GM19463 (cell line): ENCODE data around the gene UCK1.
"Not testable (repeated sequence)": the region's sequence is repeated elsewhere in the genome, so short reads cannot be mapped to it uniquely, and the experiment has no call there.

Source experiments
- ATAC-seq: cut with Tn5 transposase; IDR thresholded peaks from one replicate; pipeline ENCODE4 v1.9.1; 2021; ENCODE audit warnings: mild to moderate bottlenecking, moderate library complexity; ENCODE audit not compliant: unreplicated experiment

UCK1 gene

GRCh38 chr9:131554087-131554842 is 23.2 kb upstream of the UCK1 start:
- ATAC-seq = no peak

DNA sequence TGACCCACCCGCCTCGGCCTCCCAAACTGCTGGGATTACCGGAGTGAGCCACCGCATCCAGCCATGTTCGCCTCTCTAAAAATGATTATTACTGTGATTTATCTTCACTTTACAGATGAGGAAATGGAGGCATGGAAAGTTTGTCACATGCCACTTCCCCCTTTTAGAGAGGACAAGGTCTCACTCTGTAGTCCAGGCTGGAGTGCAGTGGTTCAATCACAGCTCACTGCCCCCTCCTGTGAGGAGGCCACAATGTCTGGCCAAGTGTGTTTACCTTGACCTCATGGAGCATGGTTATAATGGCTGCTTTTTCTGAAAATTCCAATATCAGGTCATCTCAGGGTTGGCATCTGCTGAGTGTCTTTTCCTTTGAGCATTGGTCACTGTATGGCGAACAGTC is 21.0 kb upstream of the UCK1 start:
- no peak for ATAC-seq

DNA sequence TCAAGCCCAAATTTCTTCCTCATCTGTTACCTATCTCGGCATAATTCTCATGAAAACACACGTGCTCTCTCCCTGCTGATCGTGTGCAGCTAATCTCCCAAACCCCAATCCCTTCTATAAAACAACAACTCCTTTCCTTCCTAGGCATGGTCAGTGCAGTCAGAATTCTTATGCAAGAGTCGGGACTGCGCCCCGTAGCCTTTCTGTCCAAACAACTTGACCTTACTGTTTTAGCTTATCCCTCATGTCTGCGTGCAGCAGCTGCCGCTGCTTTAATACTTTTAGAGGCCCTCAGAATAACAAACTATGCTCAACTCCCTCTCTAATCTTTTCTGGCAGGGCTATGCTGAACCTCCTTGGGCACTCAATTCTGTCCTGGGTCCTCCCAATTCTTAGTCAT is 19.4 kb upstream of the UCK1 start:
- not testable (repeated sequence) for ATAC-seq

DNA sequence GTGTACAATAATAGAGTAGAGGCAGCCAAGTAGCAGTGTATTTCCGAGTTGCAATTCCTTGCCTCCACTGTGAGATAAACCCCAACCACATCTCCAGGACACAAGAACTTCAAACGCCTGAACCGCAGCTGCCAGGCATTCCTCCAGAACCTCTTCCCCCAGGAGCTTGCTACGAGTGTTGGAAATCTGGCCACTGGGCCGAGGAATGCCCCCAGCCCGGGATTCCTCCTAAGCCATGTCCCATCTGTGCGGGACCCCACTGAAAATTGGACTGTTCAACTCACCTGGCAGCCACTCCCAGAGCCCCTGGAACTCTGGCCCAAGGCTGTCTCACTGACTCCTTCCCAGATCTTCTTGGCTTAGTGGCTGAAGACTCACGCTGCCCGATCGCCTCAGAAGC is 18.1 kb upstream of the UCK1 start:
- not testable (repeated sequence) for ATAC-seq

- no peak for ATAC-seq
Observed at GRCh38 chr9:131546336-131547084, 15.4 kb upstream of the UCK1 start.

DNA sequence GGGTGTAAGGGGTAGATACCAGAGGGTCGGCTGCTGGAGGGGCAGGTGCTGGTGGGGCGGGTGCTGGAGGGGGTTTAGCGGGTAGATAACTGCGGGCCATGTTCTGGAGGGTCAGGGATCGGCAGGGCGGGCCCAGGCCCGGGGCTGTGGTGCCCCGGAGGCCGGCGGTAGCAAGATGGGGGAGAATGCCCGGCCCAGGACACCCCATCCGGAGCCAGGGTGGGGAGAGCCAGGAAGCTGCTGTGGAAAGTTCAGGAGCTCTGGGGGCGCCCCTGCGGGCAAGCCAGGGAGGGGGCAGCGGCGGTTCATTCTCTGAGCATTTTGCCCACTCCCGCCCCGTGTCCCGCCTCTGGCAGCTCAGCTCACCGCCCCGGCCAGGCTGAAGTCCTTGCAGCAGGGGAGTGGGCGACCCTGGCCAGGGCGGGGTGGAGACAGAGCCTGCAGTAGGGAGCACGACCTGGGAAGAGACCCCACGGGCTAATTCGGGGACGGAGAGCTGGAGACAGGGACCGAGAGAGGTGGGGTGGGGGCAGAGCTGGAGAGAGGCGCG is 14.8 kb upstream of the UCK1 start:
- no peak for ATAC-seq

GRCh38 chr9:131545003-131545785 is 14.1 kb upstream of the UCK1 start, which contains the start of gene PRRT1B:
PRRT1B (plus strand) TSS chr9:131545523; CDS start chr9:131545616, 93 bp downstream.
- no peak for ATAC-seq

DNA sequence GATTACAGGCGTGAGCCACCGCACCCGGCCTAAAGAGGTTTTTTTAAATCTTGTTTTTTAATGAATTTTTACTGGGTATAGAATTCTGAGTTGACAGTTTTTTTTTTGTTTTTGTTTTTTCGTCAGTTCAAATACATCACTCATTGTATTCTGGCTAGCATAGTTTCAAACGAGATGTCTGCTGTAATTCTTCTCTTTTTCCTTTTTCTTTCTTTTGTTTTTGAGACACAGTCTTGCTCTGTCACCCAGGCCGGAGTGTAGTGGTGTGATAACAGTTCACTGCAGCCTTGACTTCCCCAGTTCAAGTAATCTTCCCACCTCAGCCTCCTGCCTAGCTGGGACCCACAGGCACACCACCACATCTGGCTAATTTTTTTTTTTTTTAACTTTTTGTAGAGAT is 12.1 kb upstream of the UCK1 start:
- no peak for ATAC-seq

- ATAC-seq = no peak
Observed at GRCh38 chr9:131539223-131539923, 8.3 kb upstream of the UCK1 start.

DNA sequence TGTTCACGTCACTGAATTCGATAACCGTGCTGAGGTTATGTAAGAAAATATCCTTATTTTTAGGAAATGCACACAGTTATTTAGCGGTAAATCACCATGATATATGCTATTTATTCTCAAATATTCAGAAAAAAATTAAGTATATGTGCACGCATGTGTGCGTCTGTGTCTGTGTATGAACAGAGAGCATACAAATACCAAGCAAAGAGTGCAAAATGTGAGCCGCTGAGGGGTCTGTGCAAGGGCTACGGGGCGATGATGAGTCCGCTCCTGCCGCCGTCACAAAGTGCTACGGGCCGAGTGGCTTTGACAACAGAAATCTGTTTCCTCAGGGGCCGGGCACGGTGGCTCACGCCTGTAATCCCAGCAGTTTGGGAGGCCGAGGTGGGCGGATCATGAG is 6.9 kb upstream of the UCK1 start:
- no peak for ATAC-seq

DNA sequence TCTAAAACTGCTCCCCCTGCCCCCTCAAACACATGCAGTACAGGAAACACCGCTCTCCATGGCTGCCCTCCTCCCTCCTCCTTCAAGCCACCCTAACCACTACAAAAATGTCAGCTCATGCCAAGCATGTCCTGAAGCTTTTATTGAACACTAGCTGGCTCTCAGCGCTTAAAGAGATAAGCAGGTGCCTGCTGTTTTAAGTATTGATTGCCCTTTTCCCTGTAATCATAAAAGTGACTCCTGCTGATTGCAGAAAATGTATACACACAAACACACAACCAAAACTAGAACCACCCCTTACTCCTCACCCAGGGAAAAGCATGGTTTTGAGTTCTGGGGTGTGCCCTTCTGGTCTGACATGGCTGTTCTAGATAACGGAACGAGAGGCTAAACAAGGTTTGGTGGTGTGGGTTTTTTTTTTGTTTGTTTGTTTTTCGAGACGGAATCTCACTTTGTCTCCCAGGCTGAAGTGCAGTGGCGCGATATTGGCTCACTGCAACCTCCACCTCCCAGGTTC is 3.7 kb upstream of the UCK1 start:
- ATAC-seq = no peak

DNA sequence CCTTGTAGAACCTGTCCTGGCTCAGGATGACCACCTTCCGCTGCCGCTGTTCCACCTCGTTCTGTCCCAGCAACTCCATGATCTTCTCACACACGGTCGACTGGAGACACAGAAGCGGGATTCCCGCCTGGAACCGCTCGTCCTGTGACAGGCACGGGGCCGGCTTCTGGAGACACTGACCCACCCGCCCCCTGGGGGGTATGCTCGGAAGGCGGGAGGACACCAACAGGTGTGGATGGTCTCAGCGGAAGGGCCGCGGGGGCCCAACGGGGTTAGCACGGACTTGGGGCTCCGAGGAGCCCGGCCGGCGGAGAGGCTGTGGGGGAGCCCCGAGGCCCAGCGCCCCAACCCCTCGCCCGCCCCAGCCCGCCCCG is 530 bp downstream of the UCK1 start:
- peak; percentile 32 for ATAC-seq

- no peak for ATAC-seq
Observed at GRCh38 chr9:131529597-131530545, 1.2 kb downstream of the UCK1 start.

DNA sequence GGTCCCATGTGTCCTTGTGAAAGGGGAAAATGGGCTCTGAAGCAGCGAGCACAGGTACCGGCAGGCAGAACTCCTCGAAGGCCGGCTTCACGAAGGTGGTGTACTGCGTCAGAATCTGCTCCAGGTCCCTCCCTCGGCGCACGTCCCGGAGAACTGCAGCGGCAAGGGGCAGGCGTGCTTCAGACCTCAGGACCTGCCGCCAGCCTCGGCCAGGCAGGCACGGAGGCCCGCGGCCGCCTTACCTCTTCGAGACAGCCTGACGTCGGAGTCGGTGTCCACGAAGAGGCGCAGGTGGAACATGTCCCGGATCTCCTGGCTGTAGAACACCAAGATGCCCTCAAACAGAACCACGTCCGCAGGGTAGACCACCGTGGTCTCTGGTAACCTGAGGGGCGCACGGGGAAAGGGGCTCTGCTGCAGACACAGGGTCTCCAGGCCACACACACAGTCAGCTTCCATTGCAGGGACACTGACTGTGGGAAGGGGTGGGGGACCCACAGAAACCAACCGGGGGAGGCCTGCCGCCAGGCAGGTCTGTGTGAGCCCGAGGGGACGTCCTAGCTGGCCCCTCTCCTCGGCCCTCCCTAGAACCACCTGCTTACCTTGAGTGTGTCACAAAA is 2.1 kb downstream of the UCK1 start:
- no peak for ATAC-seq

GRCh38 chr9:131528186-131528585 is 2.9 kb downstream of the UCK1 start:
- no peak for ATAC-seq

GRCh38 chr9:131525643-131526565 is 5.2 kb downstream of the UCK1 start:
- ATAC-seq = no peak

DNA sequence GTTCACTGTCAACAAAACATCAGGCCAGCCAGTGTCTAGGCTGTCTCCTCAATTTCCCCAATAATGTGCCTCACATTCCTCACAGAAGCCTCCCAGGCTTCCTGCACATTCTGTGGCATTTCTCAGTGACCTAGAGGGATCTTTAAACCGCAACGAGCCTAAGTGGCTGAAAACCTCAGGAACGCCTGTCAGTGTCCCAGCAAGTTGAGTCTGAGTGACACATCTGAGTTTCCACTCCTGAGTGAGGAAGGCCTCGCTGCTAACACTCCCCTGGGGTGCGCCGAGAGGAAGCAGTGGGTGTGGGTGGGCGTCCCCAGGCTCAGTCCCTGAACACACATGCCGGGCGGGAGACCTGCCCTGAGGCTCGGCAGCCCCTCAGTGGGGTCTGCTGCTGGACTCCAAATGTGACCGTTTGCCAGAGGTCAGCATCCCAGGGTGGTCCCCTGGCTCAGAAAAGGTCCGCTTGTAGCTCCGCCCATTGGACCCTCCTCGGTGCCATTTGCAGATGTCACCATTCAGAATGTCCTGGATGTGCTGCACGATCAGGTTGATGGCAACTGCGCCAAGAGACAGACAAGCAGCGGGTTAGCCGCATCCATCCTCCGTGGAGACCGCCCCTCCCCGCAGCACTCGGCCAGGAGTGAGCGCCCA is 6.3 kb downstream of the UCK1 start:
- no peak for ATAC-seq
